ENCODE measurements around the gene ZNF560.

- TF ChIP-seq ATF3 (CRISPR knock-in tag; conservative IDR thresholded peaks at IDR 0.05): no peak
- TF ChIP-seq NR3C1 (CRISPR knock-in tag; conservative IDR thresholded peaks at IDR 0.05; ENCODE audit: low read depth): no peak
- no peak for TF ChIP-seq GABPB1 (CRISPR knock-in tag; IDR thresholded peaks at IDR 0.05)
- TF ChIP-seq KAT7 (CRISPR knock-in tag; IDR thresholded peaks at IDR 0.05; ENCODE audit: borderline replicate concordance): no peak
- TF ChIP-seq ERG (CRISPR knock-in tag; IDR thresholded peaks at IDR 0.05): no peak
These were observed 23.4 kb downstream of the ZNF560 start for GRCh38 chr19:9474975-9475374.
